Upper lobe of left lung (tissue), 6 donors: Measurements from ENCODE around the gene OSBPL3. TPM values are rescaled to one million over a fixed set of nuclear protein-coding genes. Genes with fewer than 3 reads are reported as not detected.
"Not testable (repeated sequence)": the region's sequence is repeated elsewhere in the genome, so short reads cannot be mapped to it uniquely, and the experiment has no call there.

ENCODE experiments used
- ATAC-seq, 2 donors: fragments of 200-7000 bp; cut with Tn5 transposase; one replicate each; pipeline ENCODE4 v1.9.1; 2022; ENCODE audit warnings: mild to moderate bottlenecking in 2 of 2, moderate library complexity in 2 of 2; ENCODE audit not compliant: low FRiP score in 2 of 2
- DNase-seq, 2 donors: peaks; one replicate each; pipeline ENCODE4 v3.0.0-alpha.2; 2019 to 2020
- H3K27ac ChIP-seq, 4 donors: fragments of 200-600 bp; sonication (generic); one replicate each; pipeline ENCODE4 v1.5.1; 2016 to 2019
- H3K27me3 ChIP-seq, 4 donors: fragments of 200-600 bp; sonication (generic); one replicate each; pipeline ENCODE4 v1.5.1; 2017 to 2019
- H3K36me3 ChIP-seq, 4 donors: fragments of 200-600 bp; sonication (generic); one replicate each; pipeline ENCODE4 v1.5.1; 2016 to 2019
- H3K4me1 ChIP-seq, 4 donors: fragments of 200-600 bp; sonication (generic); one replicate each; pipeline ENCODE4 v1.5.1; 2018 to 2019
- H3K4me3 ChIP-seq, 4 donors: fragments of 200-600 bp; sonication (generic); one replicate each; pipeline ENCODE4 v1.5.1; 2017 to 2019; ENCODE audit warnings: mild to moderate bottlenecking in 2 of 4, moderate library complexity in 1 of 4
- H3K9me3 ChIP-seq, 4 donors: fragments of 200-600 bp; sonication (generic); one replicate each; pipeline ENCODE4 v1.5.1; 2018 to 2019
- CTCF ChIP-seq, 6 experiments: fragments of 450-650 bp in 4 of 6; fragments of 200-600 bp in 2 of 6; sonication (generic) in 2 of 6; IDR thresholded peaks; one replicate each; pipeline ENCODE4 v1.5.1; 2016 to 2019; ENCODE audit warnings: antibody characterized with exemption in 6 of 6
- EP300 ChIP-seq, 4 donors: sonication (generic); formaldehyde crosslinking; IDR thresholded peaks; one replicate each; pipeline ENCODE4 v1.5.1; 2017; ENCODE audit warnings: antibody characterized with exemption in 4 of 4, control low read depth in 2 of 4
- POLR2A ChIP-seq, 4 donors: fragments of 450-650 bp; IDR thresholded peaks; one replicate each; pipeline ENCODE4 v1.5.1; 2016 to 2017; ENCODE audit warnings: antibody characterized with exemption in 4 of 4, mild to moderate bottlenecking in 2 of 4
- POLR2AphosphoS5 ChIP-seq, 2 donors: sonication (generic); formaldehyde crosslinking; IDR thresholded peaks; one replicate each; pipeline ENCODE4 v1.5.1; 2017; ENCODE audit warnings: antibody characterized with exemption in 2 of 2
- WGBS, 2 donors: methylation state at CpG; one replicate each; pipeline ENCODE4 v1.1.5; 2017 to 2018; 5-methylcytosine and 5-hydroxymethylcytosine counted together
- total RNA-seq, 6 donors: library from RNA; depleted of rRNA in 4 of 6; stranded (reverse); fragments of >200 nt in 4 of 6; gene quantifications; one replicate each; pipeline versions ENCODE4 v1.1.0 to v1.2.1, GENCODE V29; 2016 to 2021
- donor health status: DM: no; HTN: no; CAD: no; lungs with moderate emphysema.
- donor health status: DM: no; HTN: yes; CAD: no; lungs with severe emphysema.

The OSBPL3 gene
- total RNA-seq, 6 donors from 2014 or later = 17.5 to 55.5 (median 21.7) TPM

- Histone ChIP-seq H3K27ac (no peak overlapping the region), H3K27me3 (no peaks in the 10 kb centered on the region), H3K4me3 (no peak overlapping the region), H3K36me3 (peaks cover 6 to 25% (median 12%) of the 10 kb centered on the region in 4 donors), H3K9me3 (no peaks in the 10 kb centered on the region), H3K4me1 (no peaks in the 10 kb centered on the region)
- no peak for ATAC-seq
- DNase-seq = no peak
- WGBS, 2 donors = 89 to 91% methylated on average over 3 of the region's 3 CpGs
- TF ChIP-seq POLR2A (IDR thresholded peaks at IDR 0.05) (no peak), CTCF (IDR thresholded peaks at IDR 0.05) (no peak), EP300 (IDR thresholded peaks at IDR 0.05) (no peak), POLR2AphosphoS5 (IDR thresholded peaks at IDR 0.05) (no peak)
Observed at GRCh38 chr7:24799506-24799905, 180.5 kb downstream of the OSBPL3 start.

GRCh38 chr7:24798261-24798660 is 181.7 kb downstream of the OSBPL3 start:
- Histone ChIP-seq H3K36me3 (peaks cover 0 to 14% (median 4%) of the 10 kb centered on the region in 4 donors), H3K4me1 (no peaks in the 10 kb centered on the region), H3K27me3 (no peaks in the 10 kb centered on the region), H3K4me3 (no peak overlapping the region), H3K9me3 (no peaks in the 10 kb centered on the region), H3K27ac (no peak overlapping the region)
- ATAC-seq (no peak), DNase-seq (no peak)
- WGBS, 2 donors = 81 to 88% methylated on average over 4 of the region's 4 CpGs
- TF ChIP-seq POLR2AphosphoS5 (IDR thresholded peaks at IDR 0.05) (no peak), POLR2A (IDR thresholded peaks at IDR 0.05) (no peak), CTCF (IDR thresholded peaks at IDR 0.05) (no peak), EP300 (IDR thresholded peaks at IDR 0.05) (no peak)

- Histone ChIP-seq H3K4me1 (no peaks in the 10 kb centered on the region), H3K9me3 (no peaks in the 10 kb centered on the region), H3K36me3 (peaks cover 0 to 4% (median 2%) of the 10 kb centered on the region in 4 donors), H3K4me3 (no peak overlapping the region), H3K27me3 (no peaks in the 10 kb centered on the region), H3K27ac (no peak overlapping the region)
- ATAC-seq (no peak), DNase-seq (no peak)
- 88 to 94% methylated on average over 4 of the region's 4 CpGs for WGBS, 2 donors
- TF ChIP-seq POLR2A (IDR thresholded peaks at IDR 0.05) (no peak), CTCF (IDR thresholded peaks at IDR 0.05) (no peak), EP300 (IDR thresholded peaks at IDR 0.05) (no peak), POLR2AphosphoS5 (IDR thresholded peaks at IDR 0.05) (no peak)
Observed at GRCh38 chr7:24797270-24797669, 182.7 kb downstream of the OSBPL3 start.

- Histone ChIP-seq H3K36me3 (no peaks in the 10 kb centered on the region), H3K27ac (no peak overlapping the region), H3K4me3 (no peak overlapping the region), H3K4me1 (no peaks in the 10 kb centered on the region), H3K9me3 (no peaks in the 10 kb centered on the region), H3K27me3 (no peaks in the 10 kb centered on the region)
- ATAC-seq (no peak), DNase-seq (no peak)
- 92 to 98% methylated on average over 8 to 9 of the region's 9 CpGs for WGBS, 2 donors
- TF ChIP-seq EP300 (IDR thresholded peaks at IDR 0.05) (no peak), POLR2A (IDR thresholded peaks at IDR 0.05) (no peak), POLR2AphosphoS5 (IDR thresholded peaks at IDR 0.05) (no peak), CTCF (IDR thresholded peaks at IDR 0.05) (no peak)
Observed at GRCh38 chr7:24795407-24795767, 184.6 kb downstream of the OSBPL3 start.

GRCh38 chr7:24794751-24795406 is 185.1 kb downstream of the OSBPL3 start:
- DNase-seq = peak in 1 of 2 donors; percentile 56
- ATAC-seq, H3K4me1 ChIP-seq, H3K9me3 ChIP-seq, H3K4me3 ChIP-seq, H3K27ac ChIP-seq, H3K36me3 ChIP-seq, H3K27me3 ChIP-seq: not testable (repeated sequence)
- WGBS, 2 donors = 92 to 94% methylated on average over 20 to 22 of the region's 22 CpGs
